Caco-2 (cell line): ENCODE data around the gene NEMP1. TPM values are rescaled to one million over a fixed set of nuclear protein-coding genes. Genes with fewer than 3 reads are reported as not detected.
A peak's percentile ranks its signal among the peaks of the same experiment; 100 is the strongest.

Experiments
- BruUV-seq: library from RNA; stranded (reverse); fragments of 400-500 nt; replicated peaks from 2 replicates; lab custom pipeline; 2021; lab: Mats Ljungman, UMichigan
- CTCF ChIA-PET: fragments of 300-600 bp; sonication (Branson Sonifier 250); formaldehyde crosslinking; loops from one replicate; lab custom pipeline; 2022; ENCODE audit warnings: antibody characterized with exemption; lab: Charles Lee
- POLR2A ChIA-PET: fragments of 300-600 bp; sonication (Branson Sonifier 250); formaldehyde crosslinking; loops from one replicate; lab custom pipeline; 2022; ENCODE audit warnings: antibody characterized with exemption; lab: Charles Lee
- DNase-seq, 2 experiments: peaks; one replicate each; pipeline versions ENCODE4 v3.0.0 to v3.0.0-alpha.2; 2020 to 2022
- H3K27me3 ChIP-seq: replicated peaks from 2 replicates; pipeline ENCODE4 v1.6.0; 2011; ENCODE audit warnings: low read length; ENCODE audit not compliant: control insufficient read depth, insufficient read depth
- H3K36me3 ChIP-seq: 2 replicates; pipeline ENCODE4 v1.5.1; 2011; ENCODE audit warnings: low read length; ENCODE audit not compliant: control insufficient read depth, insufficient read depth
- H3K4me1 ChIP-seq: fragments of 250-450 bp; sonication (Bioruptor Pico); 2 replicates; pipeline ENCODE4 v1.5.1; 2020; ENCODE audit warnings: mild to moderate bottlenecking
- H3K4me3 ChIP-seq: 2 replicates; pipeline ENCODE4 v1.5.1; 2011; ENCODE audit warnings: low read depth, mild to moderate bottlenecking, control low read depth, low read length
- H3K9me3 ChIP-seq: fragments of 250-450 bp; sonication (Bioruptor Pico); 2 replicates; pipeline ENCODE4 v1.5.1; 2020; ENCODE audit warnings: mild to moderate bottlenecking, moderate library complexity
- H3K27ac Mint-ChIP-seq: one replicate; pipeline ENCODE4 v1.8.0; 2022; ENCODE audit warnings: mixed read lengths; ENCODE audit not compliant: unreplicated experiment
- H3K27me3 Mint-ChIP-seq: one replicate; pipeline ENCODE4 v1.8.0; 2022; ENCODE audit warnings: mixed read lengths; ENCODE audit not compliant: insufficient read depth, unreplicated experiment
- H3K36me3 Mint-ChIP-seq: one replicate; pipeline ENCODE4 v1.8.0; 2022; ENCODE audit warnings: mild to moderate bottlenecking, mixed read lengths; ENCODE audit not compliant: insufficient read depth, unreplicated experiment
- H3K4me1 Mint-ChIP-seq: one replicate; pipeline ENCODE4 v1.8.0; 2022; ENCODE audit warnings: low read depth, mixed read lengths; ENCODE audit not compliant: unreplicated experiment
- H3K4me3 Mint-ChIP-seq: one replicate; pipeline ENCODE4 v1.8.0; 2022; ENCODE audit warnings: mild to moderate bottlenecking, moderate library complexity, mixed read lengths; ENCODE audit not compliant: unreplicated experiment
- H3K9me3 Mint-ChIP-seq: one replicate; pipeline ENCODE4 v1.8.0; 2022; ENCODE audit warnings: mixed read lengths; ENCODE audit not compliant: unreplicated experiment
- intact Hi-C: fragments of 100-400 bp; cut with micrococcal nuclease; formaldehyde crosslinking; loops from one replicate; pipeline ENCODE4 v1.10.0; 2022; ENCODE audit not compliant: unreplicated experiment
- total RNA-seq: library from RNA; stranded (reverse); gene quantifications from 2 replicates; pipeline ENCODE4 v1.2.3, GENCODE V29; 2022
- TF ChIP-seq, protein P1 (sequence below), 2 experiments: fragments of 200-600 bp in 1 of 2; IDR thresholded peaks; 1 replicate in 1 of 2; 2 replicates in 1 of 2; pipeline versions ENCODE4 v1.5.1 to v1.8.0; 2011 to 2022; ENCODE audit warnings: antibody characterized with exemption in 1 of 2, control low read depth in 1 of 2, inconsistent platforms in 1 of 2, low read depth in 1 of 2, low read length in 1 of 2, mild to moderate bottlenecking in 1 of 2, moderate library complexity in 1 of 2; ENCODE audit not compliant: insufficient read depth in 1 of 2, severe bottlenecking in 1 of 2, unreplicated experiment in 1 of 2

Gene NEMP1
- total RNA-seq, 1 experiment from 2014 or later: 40.1 TPM

DNA sequence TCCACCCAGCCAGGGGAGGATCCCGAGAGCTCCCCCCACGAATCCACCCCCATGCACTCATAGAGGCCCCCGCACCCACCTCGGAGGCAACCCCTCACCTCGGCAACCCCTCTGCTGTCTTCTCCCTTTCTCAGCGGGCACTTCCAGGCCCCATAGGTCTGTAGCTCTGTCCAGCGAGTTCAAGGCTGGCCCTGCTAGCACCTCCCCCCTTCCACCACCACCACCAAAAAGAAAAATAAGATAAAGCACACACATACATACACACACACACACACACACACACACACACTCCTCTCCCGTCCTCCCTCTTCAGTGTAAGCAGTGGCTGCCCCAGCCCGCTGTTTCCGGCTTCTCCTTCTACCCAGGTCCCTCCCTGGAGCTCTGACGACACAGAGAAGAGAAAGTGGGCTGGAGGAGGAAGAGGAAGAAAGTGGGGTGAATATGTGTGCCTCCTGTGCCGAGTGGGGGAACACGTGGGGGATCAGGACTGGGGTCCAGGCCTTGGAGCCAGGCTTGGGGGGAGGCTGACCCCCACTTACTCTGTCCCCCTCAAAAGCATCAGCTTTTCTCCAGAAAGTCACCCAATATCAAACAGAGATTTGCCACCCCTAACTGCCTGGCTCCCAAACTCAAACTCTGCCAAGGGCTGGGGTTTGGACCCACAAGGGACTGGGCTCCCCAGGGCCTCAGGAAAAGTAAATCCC lies 32.6 kb upstream of the NEMP1 start, which contains the start of gene STAT6:
TSS of gene STAT6 (minus strand) at position 332 of the 704 bp plus-strand sequence. CDS start 3,084 bp downstream, outside the sequence.
- intact Hi-C loops: loop anchor here (1.0 kb wide), 2 partner anchors 9 to 24 kb away; no protein-coding TSS in a partner anchor
- H3K9me3 Mint-ChIP-seq: no peaks in the 10 kb centered on the region
- no peaks in the 10 kb centered on the region for H3K27me3 ChIP-seq
- peak in 1 of 2 experiments; percentile 53 for DNase-seq
- peak within 1 kb of the TSS; percentile 89 for H3K4me3 Mint-ChIP-seq
- BruUV-seq: no TSS peak
- H3K9me3 ChIP-seq: no peaks in the 10 kb centered on the region
- H3K36me3 ChIP-seq: no peaks in the 10 kb centered on the region; the same call in 1 of the 2 replicates
- CTCF ChIA-PET: interaction anchor here (0.6 to 3.0 kb wide), 35 partner anchors 8 to 590 kb away, joined by 3 to 195 read pairs (median 7); partner anchors contain the start of genes LRP1, LRP1-AS, NAB2 and NEMP1
- no peaks in the 10 kb centered on the region for H3K27me3 Mint-ChIP-seq
- H3K4me3 ChIP-seq: peak within 1 kb of the TSS; percentile 43
- peak within 1 kb of the TSS; percentile 84 for H3K27ac Mint-ChIP-seq
- H3K4me1 Mint-ChIP-seq: peaks cover 13% of the 10 kb centered on the region
- 0 out of 2 replicates have a peak, but pooled peaks cover 3% of the 10 kb centered on the region for H3K4me1 ChIP-seq
- H3K36me3 Mint-ChIP-seq: peaks cover 15% of the 10 kb centered on the region
- POLR2A ChIA-PET: interaction anchor here (0.7 to 3.4 kb wide), 8 partner anchors 10 to 386 kb away, joined by 3 to 56 read pairs (median 13); partner anchors contain the start of genes NAB2, NACA and NEMP1
- TF ChIP-seq, protein P1, sequence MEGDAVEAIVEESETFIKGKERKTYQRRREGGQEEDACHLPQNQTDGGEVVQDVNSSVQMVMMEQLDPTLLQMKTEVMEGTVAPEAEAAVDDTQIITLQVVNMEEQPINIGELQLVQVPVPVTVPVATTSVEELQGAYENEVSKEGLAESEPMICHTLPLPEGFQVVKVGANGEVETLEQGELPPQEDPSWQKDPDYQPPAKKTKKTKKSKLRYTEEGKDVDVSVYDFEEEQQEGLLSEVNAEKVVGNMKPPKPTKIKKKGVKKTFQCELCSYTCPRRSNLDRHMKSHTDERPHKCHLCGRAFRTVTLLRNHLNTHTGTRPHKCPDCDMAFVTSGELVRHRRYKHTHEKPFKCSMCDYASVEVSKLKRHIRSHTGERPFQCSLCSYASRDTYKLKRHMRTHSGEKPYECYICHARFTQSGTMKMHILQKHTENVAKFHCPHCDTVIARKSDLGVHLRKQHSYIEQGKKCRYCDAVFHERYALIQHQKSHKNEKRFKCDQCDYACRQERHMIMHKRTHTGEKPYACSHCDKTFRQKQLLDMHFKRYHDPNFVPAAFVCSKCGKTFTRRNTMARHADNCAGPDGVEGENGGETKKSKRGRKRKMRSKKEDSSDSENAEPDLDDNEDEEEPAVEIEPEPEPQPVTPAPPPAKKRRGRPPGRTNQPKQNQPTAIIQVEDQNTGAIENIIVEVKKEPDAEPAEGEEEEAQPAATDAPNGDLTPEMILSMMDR (IDR thresholded peaks at IDR 0.05; ENCODE audit: insufficient read depth in 1 of 2, low read depth in 1 of 2, low read length in 1 of 2, severe bottlenecking in 1 of 2, unreplicated experiment in 1 of 2): no peak

DNA sequence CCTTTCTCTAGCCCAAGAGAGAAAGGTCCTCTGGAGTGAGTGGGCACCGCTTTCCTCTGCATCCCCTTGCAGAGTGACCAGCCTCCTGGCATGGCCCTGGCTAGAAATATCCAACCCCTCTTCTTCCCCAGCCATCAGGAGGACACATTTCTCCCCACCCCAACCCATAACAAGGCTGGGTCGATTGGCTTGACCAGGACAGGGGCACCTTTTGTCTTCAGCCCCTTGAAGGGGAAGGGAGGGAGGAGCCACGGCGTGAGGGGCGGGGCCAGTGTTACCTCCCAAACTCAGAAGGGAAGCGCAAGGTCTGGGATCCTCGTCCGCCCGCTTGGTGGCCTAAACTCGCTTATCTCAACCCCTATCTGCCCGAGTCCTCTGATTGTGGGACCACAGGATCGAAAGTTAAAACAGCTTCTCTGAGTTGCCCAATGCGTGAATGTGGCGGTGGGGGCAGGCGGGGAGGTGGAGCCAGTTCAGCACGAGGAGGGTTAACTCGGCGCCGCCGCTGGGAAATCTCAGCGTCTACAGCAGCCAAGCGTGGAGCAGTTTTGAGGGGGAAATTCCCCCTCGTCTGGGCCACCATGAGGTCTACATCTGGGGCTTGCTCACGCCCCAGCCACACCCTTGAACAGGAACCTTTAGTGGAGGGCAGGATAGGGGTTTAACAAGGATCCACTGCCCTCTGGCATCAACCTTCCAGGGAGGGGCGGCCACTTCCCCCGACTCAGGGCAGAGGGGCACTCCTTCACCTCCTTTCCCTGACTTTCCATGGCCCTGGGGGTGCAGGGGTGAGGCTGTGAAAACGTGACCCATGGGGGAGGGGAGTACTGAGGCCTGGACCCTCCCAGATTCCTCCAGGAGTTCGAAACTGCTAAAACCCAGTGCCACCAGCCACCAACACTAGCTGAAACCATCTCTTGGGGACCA lies 31.8 kb upstream of the NEMP1 start:
- peaks cover 15% of the 10 kb centered on the region for H3K36me3 Mint-ChIP-seq
- Histone ChIP-seq H3K9me3 (no peaks in the 10 kb centered on the region), H3K27me3 (no peaks in the 10 kb centered on the region), H3K4me1 (0 out of 2 replicates have a peak, but pooled peaks cover 3% of the 10 kb centered on the region), H3K36me3 (peaks cover 2% of the 10 kb centered on the region; the same call in 1 of the 2 replicates), H3K4me3 (peak overlapping the region; percentile 43)
- H3K4me3 Mint-ChIP-seq: peak overlapping the region; percentile 89
- H3K4me1 Mint-ChIP-seq: peaks cover 13% of the 10 kb centered on the region
- TF ChIP-seq, protein P1 (IDR thresholded peaks at IDR 0.05; ENCODE audit: insufficient read depth in 1 of 2, low read depth in 1 of 2, low read length in 1 of 2, severe bottlenecking in 1 of 2, unreplicated experiment in 1 of 2): no peak
- intact Hi-C loops: loop anchor here (1.0 kb wide), 2 partner anchors 8 to 23 kb away; no protein-coding TSS in a partner anchor
- ChIA-PET POLR2A (interaction anchor here (0.7 to 3.4 kb wide), 5 partner anchors 9 to 74 kb away, joined by 4 to 56 read pairs (median 24); partner anchors contain the start of genes NAB2 and NEMP1), CTCF (interaction anchor here (0.6 to 3.0 kb wide), 12 partner anchors 9 to 197 kb away, joined by 3 to 195 read pairs (median 16); partner anchors contain the start of genes LRP1, NEMP1 and TAC3)
- H3K27me3 Mint-ChIP-seq: no peaks in the 10 kb centered on the region
- peak overlapping the region; percentile 84 for H3K27ac Mint-ChIP-seq
- TSS peak; percentile 78 for BruUV-seq
- no peaks in the 10 kb centered on the region for H3K9me3 Mint-ChIP-seq
- DNase-seq: peak; percentile 60 to 73
